Measurements from ENCODE around the gene TTC36.

DNA sequence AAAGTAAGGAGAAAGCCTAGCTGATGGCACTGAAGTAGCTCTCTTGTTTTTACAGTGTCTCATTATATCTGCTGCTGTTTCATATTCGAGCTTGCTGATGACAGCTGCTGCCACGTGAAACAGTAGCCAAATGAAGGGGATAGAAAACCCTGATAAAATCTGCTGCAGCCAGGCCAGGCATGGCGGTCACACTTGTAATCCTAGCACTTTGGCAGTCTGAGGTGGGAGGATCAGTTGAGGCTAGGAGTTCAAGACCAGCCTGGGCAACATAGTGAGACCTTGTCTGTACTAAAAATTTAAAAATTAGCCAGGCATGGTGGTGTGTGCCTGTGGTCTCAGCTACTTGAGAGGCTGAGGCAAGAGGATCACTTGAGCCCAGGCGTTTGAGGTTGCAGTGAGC, 25.1 kb downstream of the TTC36 start:
- TF ChIP-seq, protein P1, sequence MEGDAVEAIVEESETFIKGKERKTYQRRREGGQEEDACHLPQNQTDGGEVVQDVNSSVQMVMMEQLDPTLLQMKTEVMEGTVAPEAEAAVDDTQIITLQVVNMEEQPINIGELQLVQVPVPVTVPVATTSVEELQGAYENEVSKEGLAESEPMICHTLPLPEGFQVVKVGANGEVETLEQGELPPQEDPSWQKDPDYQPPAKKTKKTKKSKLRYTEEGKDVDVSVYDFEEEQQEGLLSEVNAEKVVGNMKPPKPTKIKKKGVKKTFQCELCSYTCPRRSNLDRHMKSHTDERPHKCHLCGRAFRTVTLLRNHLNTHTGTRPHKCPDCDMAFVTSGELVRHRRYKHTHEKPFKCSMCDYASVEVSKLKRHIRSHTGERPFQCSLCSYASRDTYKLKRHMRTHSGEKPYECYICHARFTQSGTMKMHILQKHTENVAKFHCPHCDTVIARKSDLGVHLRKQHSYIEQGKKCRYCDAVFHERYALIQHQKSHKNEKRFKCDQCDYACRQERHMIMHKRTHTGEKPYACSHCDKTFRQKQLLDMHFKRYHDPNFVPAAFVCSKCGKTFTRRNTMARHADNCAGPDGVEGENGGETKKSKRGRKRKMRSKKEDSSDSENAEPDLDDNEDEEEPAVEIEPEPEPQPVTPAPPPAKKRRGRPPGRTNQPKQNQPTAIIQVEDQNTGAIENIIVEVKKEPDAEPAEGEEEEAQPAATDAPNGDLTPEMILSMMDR (IDR thresholded peaks at IDR 0.05) = no peak
- no peak for TF ChIP-seq POLR2A (IDR thresholded peaks at IDR 0.05)
- no peak for TF ChIP-seq POLR2AphosphoS5 (IDR thresholded peaks at IDR 0.05)

Data from stomach (tissue), 4 donors.